K562 (cell line): ENCODE results near the gene KATNAL1. TPM values are rescaled to one million over a fixed set of nuclear protein-coding genes. Genes with fewer than 3 reads are reported as not detected.

Experiments
- ATAC-seq: fragments of 200-7000 bp; cut with Tn5 transposase; 3 replicates; pipeline ENCODE4 v1.9.1; 2020; ENCODE audit warnings: moderate library complexity
- BruUV-seq: library from RNA; stranded (reverse); fragments of 400-500 nt; replicated peaks from 2 replicates; lab custom pipeline; 2021; lab: Mats Ljungman, UMichigan
- CTCF ChIA-PET: fragments of 300-600 bp; formaldehyde crosslinking; extraction: SDS; loops from one replicate; lab custom pipeline; 2021; ENCODE audit warnings: low intra/inter-chr PET ratio; lab: Yijun Ruan, JAX
- POLR2A ChIA-PET: fragments of 300-600, 350-650 bp; sonication (Branson Sonifier 250); formaldehyde crosslinking; extraction: SDS; loops from one replicate; lab custom pipeline; 2021; ENCODE audit warnings: antibody characterized with exemption, inconsistent platforms; lab: Yijun Ruan, JAX
- DNase-seq, 4 experiments: peaks; one replicate each; pipeline versions ENCODE4 v3.0.0 to v3.0.0-alpha.2; 2011 to 2018; ENCODE audit warnings: low spot score in 3 of 4, mixed read lengths in 3 of 4; ENCODE audit errors: extremely low read depth in 1 of 4
- FAIRE-seq: peaks from 2 replicates; lab custom pipeline; 2011; peaks lifted over from hg19 to GRCh38; lab: Jason Lieb, UNC
- H2AFZ ChIP-seq: 2 replicates; pipeline ENCODE4 v1.6.0; 2011; ENCODE audit warnings: low read depth, low read length, control low read depth, inconsistent platforms
- H3K27ac ChIP-seq: fragments of 200-600 bp; 3 replicates; pipeline ENCODE4 v1.8.0; 2011; ENCODE audit warnings: low read depth, mild to moderate bottlenecking, control low read depth, inconsistent platforms, low read length, moderate library complexity, mixed read lengths; ENCODE audit errors: extremely low read depth
- H3K27me3 ChIP-seq, 2 experiments: fragments of 300-600 bp in 1 of 2; 2 replicates in 1 of 2; 3 replicates in 1 of 2; pipeline versions ENCODE4 v1.6.0 to v1.8.0; 2011; ENCODE audit warnings: inconsistent platforms in 2 of 2, low read length in 2 of 2, mild to moderate bottlenecking in 1 of 2, mixed read lengths in 1 of 2, moderate library complexity in 1 of 2; ENCODE audit not compliant: control insufficient read depth in 2 of 2, insufficient read depth in 2 of 2
- H3K36me3 ChIP-seq: fragments of 300-600 bp; 3 replicates; pipeline ENCODE4 v1.8.0; 2011; ENCODE audit warnings: mild to moderate bottlenecking, low read length, inconsistent platforms; ENCODE audit not compliant: control insufficient read depth, insufficient read depth
- H3K4me1 ChIP-seq, 2 experiments: fragments of 200-600 bp in 1 of 2; replicated peaks in 1 of 2; 2 replicates in 1 of 2; 3 replicates in 1 of 2; pipeline versions ENCODE4 v1.5.1 to v1.8.0; 2011; ENCODE audit warnings: inconsistent platforms in 2 of 2, low read length in 2 of 2, mild to moderate bottlenecking in 1 of 2, mixed read lengths in 1 of 2, moderate library complexity in 1 of 2; ENCODE audit not compliant: control insufficient read depth in 2 of 2, insufficient read depth in 2 of 2
- H3K4me2 ChIP-seq: 2 replicates; pipeline ENCODE4 v1.6.1; 2011; ENCODE audit warnings: low read length, control low read depth, inconsistent platforms, mixed read lengths; ENCODE audit not compliant: insufficient read depth
- H3K4me3 ChIP-seq: fragments of 200-600 bp; sonication (generic), shearing (Covaris generic); 2 replicates; pipeline ENCODE4 v1.5.1; 2016; ENCODE audit warnings: control low read depth, inconsistent platforms
- H3K79me2 ChIP-seq: fragments of 200-600 bp; 3 replicates; pipeline ENCODE4 v1.8.0; 2011; ENCODE audit warnings: low read length, inconsistent platforms; ENCODE audit not compliant: control insufficient read depth, insufficient read depth
- H3K9ac ChIP-seq, 2 experiments: 2 replicates each; pipeline versions ENCODE4 v1.6.0 to v1.6.1; 2011; ENCODE audit warnings: low read depth in 2 of 2, low read length in 2 of 2, control low read depth in 1 of 2, inconsistent platforms in 1 of 2, mild to moderate bottlenecking in 1 of 2, mixed read lengths in 1 of 2; ENCODE audit not compliant: insufficient read depth in 1 of 2
- H3K9me1 ChIP-seq: one replicate; pipeline ENCODE4 v1.6.0; 2011; ENCODE audit warnings: inconsistent platforms, mild to moderate bottlenecking, low read length, moderate library complexity; ENCODE audit not compliant: control insufficient read depth, insufficient read depth
- H3K9me3 ChIP-seq: replicated peaks from 2 replicates; pipeline ENCODE4 v1.5.1; 2011; ENCODE audit warnings: low read depth, low read length, inconsistent platforms; ENCODE audit not compliant: control insufficient read depth, insufficient read depth
- H4K20me1 ChIP-seq: replicated peaks from 2 replicates; pipeline ENCODE4 v1.6.1; 2011; ENCODE audit warnings: low read length, inconsistent platforms, mixed read lengths; ENCODE audit not compliant: control insufficient read depth, insufficient read depth
- BDP1 ChIP-seq: IDR thresholded peaks from 3 replicates; pipeline ENCODE4 v1.6.1; 2011; ENCODE audit not compliant: insufficient read length, insufficient read depth
- SAFB ChIP-seq: fragments of 200-400 bp; formaldehyde crosslinking; IDR thresholded peaks from 2 replicates; pipeline ENCODE4 v1.6.1; 2017; ENCODE audit warnings: low read depth, low read length, borderline replicate concordance
- ZNF830 ChIP-seq: fragments of 250-450 bp; sonication (Bioruptor Pico); IDR thresholded peaks from 2 replicates; pipeline ENCODE4 v1.5.0; 2021; ENCODE audit warnings: mild to moderate bottlenecking
- ZSCAN32 ChIP-seq: fragments of 450-650 bp; formaldehyde crosslinking; IDR thresholded peaks from 2 replicates; pipeline ENCODE4 v1.4.0; 2020; ENCODE audit warnings: mild to moderate bottlenecking, moderate library complexity
- WGBS: fragments of 100-300 bp; shearing (Covaris generic); methylation state at CpG from one replicate; pipeline ENCODE4 v1.1.6; 2016; ENCODE audit warnings: low coverage, mixed read lengths; ENCODE audit not compliant: insufficient coverage; ENCODE audit errors: missing lambda C conversion rate; 5-methylcytosine and 5-hydroxymethylcytosine counted together
- in situ Hi-C: fragments of 300-500 bp; cut with MboI; formaldehyde crosslinking; loops from 4 replicates; pipeline ENCODE4 v1.15.0; 2018; ENCODE audit warnings: inconsistent platforms, mixed read lengths
- intact Hi-C: fragments of 100-400 bp; cut with micrococcal nuclease; formaldehyde crosslinking; loops from 2 replicates; pipeline ENCODE4 v1.14.2; 2022
- polyA plus RNA-seq, 8 experiments: library from polyadenylated mRNA; depleted of rRNA in 4 of 8; stranded (reverse) in 5 of 8; unstranded in 3 of 8; fragments of >200 nt; fragmentation: Nextera tagmentation in 2 of 8; fragmentation: Illumina TruSeq in 1 of 8; extraction: Ambion mirVana in 2 of 8; extraction: Trizol in 1 of 8; gene quantifications; 2 replicates each; pipeline versions ENCODE4 v1.2.1 to v1.2.3, GENCODE V29; 2011 to 2014; ENCODE audit warnings: inconsistent platforms in 1 of 8, missing spikeins in 1 of 8
- total RNA-seq, 7 experiments: library from RNA; depleted of rRNA in 6 of 7; stranded (reverse); fragments of >200 nt in 6 of 7; fragmentation: Illumina TruSeq in 2 of 7; extraction: Trizol in 2 of 7; gene quantifications; 2 replicates each; pipeline versions ENCODE4 v1.2.1 to v1.2.3, GENCODE V29; 2011 to 2021; ENCODE audit warnings: low replicate concordance in 1 of 7
- TF ChIP-seq, protein P1 (sequence below): conservative IDR thresholded peaks from 2 replicates; pipeline ENCODE4 v1.6.1; 2011; ENCODE audit warnings: low read depth, mild to moderate bottlenecking, low read length; ENCODE audit not compliant: control insufficient read depth
- TF ChIP-seq, protein P2 (sequence below), 2 experiments: fragments of 450-650 bp; formaldehyde crosslinking in 1 of 2; IDR thresholded peaks; 2 replicates each; pipeline versions ENCODE4 v1.4.0 to v1.6.1; 2014 to 2020; ENCODE audit warnings: mild to moderate bottlenecking in 2 of 2, borderline replicate concordance in 1 of 2, low read depth in 1 of 2

The KATNAL1 gene
- total and polyA plus RNA-seq, 9 of the 15 experiments (the other 6 are each of a cell fraction or from before 2014, with no cell fraction given): 2.5 to 8.2 (median 5.5) TPM

DNA sequence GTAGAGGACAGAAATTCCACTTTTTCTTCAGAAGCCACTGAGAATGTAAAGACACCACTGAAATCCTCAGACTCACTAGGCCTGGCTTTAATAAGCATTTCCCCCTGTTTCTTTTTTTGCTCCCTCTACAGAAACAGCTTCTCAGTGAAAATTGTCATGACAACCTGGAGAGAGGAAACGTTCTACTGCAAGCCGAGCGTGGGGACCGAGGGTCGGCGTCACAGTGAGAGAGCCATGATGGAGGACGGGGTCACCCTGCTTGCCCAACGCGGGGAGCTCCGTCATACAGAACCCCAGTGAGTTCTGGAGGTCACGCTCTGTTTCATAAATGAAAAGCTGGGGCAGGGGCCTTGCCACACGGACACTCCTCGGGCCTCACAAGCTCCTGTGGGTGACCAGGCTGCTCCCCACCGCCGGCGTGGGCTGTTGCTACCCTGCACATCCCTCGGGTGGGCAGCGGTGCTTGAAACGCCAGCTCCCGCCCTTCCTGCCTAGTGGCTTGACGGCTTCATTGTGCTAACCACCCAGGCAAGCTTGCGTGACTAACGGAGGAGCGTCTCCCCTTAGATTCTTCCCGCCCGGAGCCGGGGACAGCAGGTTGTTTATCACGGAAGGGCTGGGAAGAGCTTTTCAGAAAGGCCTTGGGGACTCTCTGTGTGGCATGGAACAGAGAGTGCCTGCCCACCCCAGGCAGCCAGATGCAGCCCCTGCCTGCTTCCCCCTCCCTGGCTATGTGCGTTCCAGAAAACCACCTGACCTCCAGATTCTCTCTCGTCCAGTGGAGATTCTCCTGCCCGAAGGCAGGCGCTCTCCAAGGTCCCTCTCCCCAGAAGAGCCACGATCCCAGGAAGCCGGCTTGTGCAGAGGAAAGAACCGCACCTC, 153.6 kb downstream of the KATNAL1 start:
- ChIA-PET POLR2A (interaction anchor here (1.4 kb wide), 1 partner anchor 13 kb away, joined by 4 read pairs; no protein-coding TSS in a partner anchor), CTCF (no interaction called here)
- no peak overlapping the region for H3K4me3 ChIP-seq
- H3K79me2 ChIP-seq: no peaks in the 10 kb centered on the region
- no peaks in the 10 kb centered on the region for H3K4me1 ChIP-seq
- no peak overlapping the region for H3K4me2 ChIP-seq
- intact Hi-C loops (no loop called here), in situ Hi-C loops (no loop called here)
- H3K9me1 ChIP-seq: no peaks in the 10 kb centered on the region
- H3K27ac ChIP-seq: no peak overlapping the region
- H3K36me3 ChIP-seq: no peaks in the 10 kb centered on the region
- DNase-seq (no peak), FAIRE-seq (no peak)
- no peaks in the 10 kb centered on the region for H4K20me1 ChIP-seq
- 9% methylated on average over 30 of the region's 35 CpGs for WGBS
- no peak overlapping the region for H3K9ac ChIP-seq
- H2AFZ ChIP-seq: no peak overlapping the region
- BruUV-seq: no TSS peak
- H3K27me3 ChIP-seq: peaks cover 23 to 77% of the 10 kb centered on the region in 2 experiments
- TF ChIP-seq, protein P1, sequence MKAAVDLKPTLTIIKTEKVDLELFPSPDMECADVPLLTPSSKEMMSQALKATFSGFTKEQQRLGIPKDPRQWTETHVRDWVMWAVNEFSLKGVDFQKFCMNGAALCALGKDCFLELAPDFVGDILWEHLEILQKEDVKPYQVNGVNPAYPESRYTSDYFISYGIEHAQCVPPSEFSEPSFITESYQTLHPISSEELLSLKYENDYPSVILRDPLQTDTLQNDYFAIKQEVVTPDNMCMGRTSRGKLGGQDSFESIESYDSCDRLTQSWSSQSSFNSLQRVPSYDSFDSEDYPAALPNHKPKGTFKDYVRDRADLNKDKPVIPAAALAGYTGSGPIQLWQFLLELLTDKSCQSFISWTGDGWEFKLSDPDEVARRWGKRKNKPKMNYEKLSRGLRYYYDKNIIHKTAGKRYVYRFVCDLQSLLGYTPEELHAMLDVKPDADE: no peak
- TF ChIP-seq ZNF830 (CRISPR knock-in tag) (no peak), BDP1 (no peak), ZSCAN32 (no peak), SAFB (no peak)
- TF ChIP-seq, protein P2, sequence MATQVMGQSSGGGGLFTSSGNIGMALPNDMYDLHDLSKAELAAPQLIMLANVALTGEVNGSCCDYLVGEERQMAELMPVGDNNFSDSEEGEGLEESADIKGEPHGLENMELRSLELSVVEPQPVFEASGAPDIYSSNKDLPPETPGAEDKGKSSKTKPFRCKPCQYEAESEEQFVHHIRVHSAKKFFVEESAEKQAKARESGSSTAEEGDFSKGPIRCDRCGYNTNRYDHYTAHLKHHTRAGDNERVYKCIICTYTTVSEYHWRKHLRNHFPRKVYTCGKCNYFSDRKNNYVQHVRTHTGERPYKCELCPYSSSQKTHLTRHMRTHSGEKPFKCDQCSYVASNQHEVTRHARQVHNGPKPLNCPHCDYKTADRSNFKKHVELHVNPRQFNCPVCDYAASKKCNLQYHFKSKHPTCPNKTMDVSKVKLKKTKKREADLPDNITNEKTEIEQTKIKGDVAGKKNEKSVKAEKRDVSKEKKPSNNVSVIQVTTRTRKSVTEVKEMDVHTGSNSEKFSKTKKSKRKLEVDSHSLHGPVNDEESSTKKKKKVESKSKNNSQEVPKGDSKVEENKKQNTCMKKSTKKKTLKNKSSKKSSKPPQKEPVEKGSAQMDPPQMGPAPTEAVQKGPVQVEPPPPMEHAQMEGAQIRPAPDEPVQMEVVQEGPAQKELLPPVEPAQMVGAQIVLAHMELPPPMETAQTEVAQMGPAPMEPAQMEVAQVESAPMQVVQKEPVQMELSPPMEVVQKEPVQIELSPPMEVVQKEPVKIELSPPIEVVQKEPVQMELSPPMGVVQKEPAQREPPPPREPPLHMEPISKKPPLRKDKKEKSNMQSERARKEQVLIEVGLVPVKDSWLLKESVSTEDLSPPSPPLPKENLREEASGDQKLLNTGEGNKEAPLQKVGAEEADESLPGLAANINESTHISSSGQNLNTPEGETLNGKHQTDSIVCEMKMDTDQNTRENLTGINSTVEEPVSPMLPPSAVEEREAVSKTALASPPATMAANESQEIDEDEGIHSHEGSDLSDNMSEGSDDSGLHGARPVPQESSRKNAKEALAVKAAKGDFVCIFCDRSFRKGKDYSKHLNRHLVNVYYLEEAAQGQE (IDR thresholded peaks at IDR 0.05; ENCODE audit: borderline replicate concordance): peak; percentile 66
- TF ChIP-seq, protein P2 (CRISPR knock-in tag; IDR thresholded peaks at IDR 0.05; ENCODE audit: low read depth): no peak
- TF ChIP-seq, all 486 proteins: peak for 1
- H3K9me3 ChIP-seq: no peaks in the 10 kb centered on the region
- no peak for ATAC-seq
